GM12873 (cell line): ENCODE measurements around the gene ADAP1.

Experiments used
- TF ChIP-seq, protein P1 (sequence below): IDR thresholded peaks from 2 replicates; pipeline ENCODE4 v1.5.1; 2012; ENCODE audit warnings: low read depth, mild to moderate bottlenecking, moderate library complexity, low read length, control low read depth; ENCODE audit not compliant: insufficient read depth; ENCODE audit errors: missing control alignments

The ADAP1 gene

GRCh38 chr7:958221-959200 is 4.0 kb upstream of the ADAP1 start:
- TF ChIP-seq, protein P1, sequence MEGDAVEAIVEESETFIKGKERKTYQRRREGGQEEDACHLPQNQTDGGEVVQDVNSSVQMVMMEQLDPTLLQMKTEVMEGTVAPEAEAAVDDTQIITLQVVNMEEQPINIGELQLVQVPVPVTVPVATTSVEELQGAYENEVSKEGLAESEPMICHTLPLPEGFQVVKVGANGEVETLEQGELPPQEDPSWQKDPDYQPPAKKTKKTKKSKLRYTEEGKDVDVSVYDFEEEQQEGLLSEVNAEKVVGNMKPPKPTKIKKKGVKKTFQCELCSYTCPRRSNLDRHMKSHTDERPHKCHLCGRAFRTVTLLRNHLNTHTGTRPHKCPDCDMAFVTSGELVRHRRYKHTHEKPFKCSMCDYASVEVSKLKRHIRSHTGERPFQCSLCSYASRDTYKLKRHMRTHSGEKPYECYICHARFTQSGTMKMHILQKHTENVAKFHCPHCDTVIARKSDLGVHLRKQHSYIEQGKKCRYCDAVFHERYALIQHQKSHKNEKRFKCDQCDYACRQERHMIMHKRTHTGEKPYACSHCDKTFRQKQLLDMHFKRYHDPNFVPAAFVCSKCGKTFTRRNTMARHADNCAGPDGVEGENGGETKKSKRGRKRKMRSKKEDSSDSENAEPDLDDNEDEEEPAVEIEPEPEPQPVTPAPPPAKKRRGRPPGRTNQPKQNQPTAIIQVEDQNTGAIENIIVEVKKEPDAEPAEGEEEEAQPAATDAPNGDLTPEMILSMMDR = no peak

DNA sequence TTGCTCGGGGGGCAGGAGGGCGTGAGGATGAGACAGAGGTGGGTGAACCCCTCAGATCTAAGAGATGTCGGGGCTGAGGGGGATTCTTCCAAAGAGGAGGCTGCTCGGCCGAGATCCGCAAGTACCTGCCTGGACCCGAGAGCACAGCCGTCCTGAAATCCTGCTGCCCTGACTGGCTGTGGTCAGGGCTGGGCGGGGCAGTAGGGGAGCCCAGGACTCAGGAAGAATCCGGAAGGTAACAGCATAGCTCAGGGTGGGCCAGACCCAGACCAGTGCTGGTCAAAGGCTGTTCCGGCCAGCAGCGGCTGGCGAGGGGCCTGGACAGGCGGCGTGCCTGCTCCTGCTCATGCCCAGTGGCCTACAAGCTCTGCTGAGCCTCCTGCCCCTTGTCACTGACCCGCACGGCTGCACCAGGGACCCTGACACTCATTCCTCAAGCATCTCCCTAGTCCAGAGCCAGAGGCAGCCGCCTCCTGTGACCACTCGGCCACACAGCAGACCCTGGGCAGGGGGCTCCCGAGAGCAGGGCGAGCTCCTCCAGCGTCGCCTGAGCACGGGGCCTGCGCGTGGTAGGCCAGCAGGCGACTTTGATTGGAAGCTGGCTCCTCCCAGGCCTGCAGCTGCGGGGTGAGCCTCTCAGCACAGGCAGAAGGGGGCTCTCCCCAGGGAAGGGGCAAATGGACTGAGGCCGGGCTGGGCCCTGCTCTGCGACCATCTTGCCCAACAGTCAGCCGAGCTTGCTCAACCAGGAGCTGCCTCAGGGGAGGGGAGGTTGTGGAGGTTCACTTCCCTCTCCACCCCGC is 3.1 kb upstream of the ADAP1 start:
- TF ChIP-seq, protein P1 = no peak

- TF ChIP-seq, protein P1 = no peak
These were observed 1.6 kb upstream of the ADAP1 start for GRCh38 chr7:956031-956430.

- TF ChIP-seq, protein P1 = no peak
These were observed 743 bp downstream of the ADAP1 start for GRCh38 chr7:953547-954327.

GRCh38 chr7:952548-953441 is 1.7 kb downstream of the ADAP1 start:
- TF ChIP-seq, protein P1 = no peak

GRCh38 chr7:951881-952547 is 2.5 kb downstream of the ADAP1 start:
- TF ChIP-seq, protein P1 = no peak
